HL-60 (cell line): ENCODE results near the gene CABP1.

Experiments
- CTCF ChIP-seq: IDR thresholded peaks from one replicate; pipeline ENCODE4 v1.5.1; 2011; ENCODE audit warnings: low read length, control low read depth, inconsistent platforms; ENCODE audit not compliant: insufficient read depth
- GABPA ChIP-seq: IDR thresholded peaks from 2 replicates; pipeline ENCODE4 v1.6.1; 2012; ENCODE audit warnings: low read depth
- POLR2AphosphoS5 ChIP-seq: IDR thresholded peaks from 2 replicates; pipeline ENCODE4 v1.6.1; 2012; ENCODE audit warnings: low read depth
- REST ChIP-seq: IDR thresholded peaks from 2 replicates; pipeline ENCODE4 v1.6.1; 2012; ENCODE audit warnings: low read depth; ENCODE audit not compliant: insufficient replicate concordance
- SPI1 ChIP-seq: IDR thresholded peaks from 2 replicates; pipeline ENCODE4 v1.6.1; 2012; ENCODE audit warnings: low read depth, mild to moderate bottlenecking, borderline replicate concordance

GRCh38 chr12:120674097-120674636 is 33.7 kb downstream of the CABP1 start:
- TF ChIP-seq REST (no peak), CTCF (no peak), POLR2AphosphoS5 (no peak), GABPA (no peak), SPI1 (no peak)
